Stimulated activated CD4-positive, alpha-beta T cell treated with anti-CD3 and anti-CD28 coated beads, Interleukin-4, amount 100 ng/mL, for 4 hours (primary cell): ENCODE data around the gene TNNI2.
"Not testable (repeated sequence)": the region's sequence is repeated elsewhere in the genome, so short reads cannot be mapped to it uniquely, and the experiment has no call there.

Source experiments
- DNase-seq, 2 experiments: peaks; one replicate each; pipeline ENCODE4 v3.0.0-alpha.2; 2020

TNNI2 gene

DNA sequence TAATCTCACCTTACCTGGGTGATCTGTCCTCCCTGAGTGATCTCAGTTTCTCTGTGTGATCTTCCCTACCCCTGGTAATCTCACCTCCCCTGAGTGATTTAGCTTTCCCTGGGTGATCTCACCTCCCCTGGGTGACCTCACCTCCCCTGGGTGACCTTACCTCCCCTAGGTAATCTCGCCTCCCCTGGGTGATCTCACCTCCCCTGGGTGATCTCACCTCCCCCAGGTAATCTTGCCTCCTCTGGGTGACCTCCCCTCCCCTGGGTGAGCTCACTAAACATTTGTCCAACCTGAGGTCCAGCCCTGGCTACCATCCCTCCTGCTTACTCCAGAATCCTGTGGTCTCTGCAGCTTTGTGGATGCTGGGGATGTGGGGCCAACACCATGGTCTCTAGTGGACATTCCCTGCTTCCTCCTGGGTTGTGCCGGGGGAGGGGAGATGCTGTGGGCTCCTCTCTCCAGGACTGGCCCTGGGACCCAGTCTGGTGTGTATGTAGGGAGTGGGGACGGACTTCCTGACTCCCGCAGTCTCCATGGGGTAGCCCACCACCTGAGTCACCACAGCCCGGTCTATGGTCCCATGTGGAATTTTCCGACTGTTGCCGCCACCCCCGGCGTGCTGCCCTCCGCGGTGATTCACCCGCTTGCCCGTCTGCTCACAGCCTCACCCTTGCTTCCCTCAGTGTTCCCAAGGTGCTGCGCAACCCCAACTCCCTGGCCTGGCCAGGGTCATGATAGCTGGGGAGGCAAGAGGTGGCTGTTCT lies 24.0 kb downstream of the TNNI2 start:
- DNase-seq, result no peak

DNA sequence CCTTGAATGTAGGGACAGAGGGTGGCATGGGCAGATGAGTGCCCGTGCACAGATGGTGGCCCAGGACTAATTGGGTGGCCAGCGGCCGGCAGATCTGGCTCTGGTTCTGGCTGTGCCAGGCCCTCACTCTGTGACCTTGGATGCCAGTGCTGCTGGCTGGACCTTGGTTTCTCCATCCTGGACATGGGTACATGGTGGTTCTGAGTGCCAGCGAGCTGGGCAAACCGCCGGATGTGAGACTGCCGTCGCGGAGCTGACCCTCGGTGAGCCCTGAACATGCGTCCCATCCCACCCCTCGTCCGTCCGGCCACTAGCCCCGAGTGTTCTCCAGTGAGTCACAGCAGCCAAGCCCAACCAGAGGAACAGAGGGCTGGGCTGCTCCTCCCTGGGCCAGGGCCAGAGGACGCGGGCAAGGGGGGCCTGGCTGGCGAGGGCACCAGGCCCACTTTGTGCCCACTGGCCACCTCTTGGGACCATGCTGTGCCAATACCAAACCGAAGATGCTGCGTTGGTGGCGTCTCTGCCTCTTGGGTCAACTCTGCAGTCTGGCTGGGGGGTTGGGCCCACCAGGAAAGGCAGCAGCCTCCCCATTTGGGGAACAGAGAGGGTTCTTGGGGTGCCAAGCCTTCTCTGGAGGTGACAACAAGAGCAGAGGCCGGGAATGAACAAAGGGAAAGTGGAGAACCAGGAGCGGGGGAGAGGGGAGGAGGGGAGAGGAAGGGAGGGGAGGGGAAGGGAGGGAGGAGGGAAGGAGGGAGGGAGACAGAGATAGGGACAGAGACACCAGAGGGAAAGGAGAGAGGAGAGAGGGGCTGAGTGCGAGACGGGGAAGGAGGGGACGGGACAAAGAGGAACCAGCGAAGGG lies 24.8 kb downstream of the TNNI2 start:
- no peak for DNase-seq

DNA sequence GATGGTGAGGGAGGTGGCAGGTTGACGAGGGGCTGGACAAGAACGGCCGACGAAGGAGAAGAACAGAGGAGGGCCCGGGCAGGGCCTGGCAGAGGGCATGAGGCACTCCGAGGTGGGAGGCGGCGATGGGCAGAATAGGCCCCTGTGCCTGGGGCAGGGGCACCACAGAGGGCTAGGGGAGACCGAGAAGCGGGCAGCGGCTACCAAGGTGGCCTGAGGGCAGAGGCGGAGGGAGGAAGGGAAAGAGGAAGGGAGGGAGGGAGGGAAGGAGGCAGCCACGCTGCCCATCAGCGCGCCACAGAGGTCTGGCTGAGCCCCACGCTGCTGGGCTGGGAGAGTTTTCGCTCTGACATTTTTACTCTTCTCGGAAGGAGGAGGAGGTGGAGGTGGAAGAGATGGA lies 25.4 kb downstream of the TNNI2 start:
- no peak for DNase-seq

DNA sequence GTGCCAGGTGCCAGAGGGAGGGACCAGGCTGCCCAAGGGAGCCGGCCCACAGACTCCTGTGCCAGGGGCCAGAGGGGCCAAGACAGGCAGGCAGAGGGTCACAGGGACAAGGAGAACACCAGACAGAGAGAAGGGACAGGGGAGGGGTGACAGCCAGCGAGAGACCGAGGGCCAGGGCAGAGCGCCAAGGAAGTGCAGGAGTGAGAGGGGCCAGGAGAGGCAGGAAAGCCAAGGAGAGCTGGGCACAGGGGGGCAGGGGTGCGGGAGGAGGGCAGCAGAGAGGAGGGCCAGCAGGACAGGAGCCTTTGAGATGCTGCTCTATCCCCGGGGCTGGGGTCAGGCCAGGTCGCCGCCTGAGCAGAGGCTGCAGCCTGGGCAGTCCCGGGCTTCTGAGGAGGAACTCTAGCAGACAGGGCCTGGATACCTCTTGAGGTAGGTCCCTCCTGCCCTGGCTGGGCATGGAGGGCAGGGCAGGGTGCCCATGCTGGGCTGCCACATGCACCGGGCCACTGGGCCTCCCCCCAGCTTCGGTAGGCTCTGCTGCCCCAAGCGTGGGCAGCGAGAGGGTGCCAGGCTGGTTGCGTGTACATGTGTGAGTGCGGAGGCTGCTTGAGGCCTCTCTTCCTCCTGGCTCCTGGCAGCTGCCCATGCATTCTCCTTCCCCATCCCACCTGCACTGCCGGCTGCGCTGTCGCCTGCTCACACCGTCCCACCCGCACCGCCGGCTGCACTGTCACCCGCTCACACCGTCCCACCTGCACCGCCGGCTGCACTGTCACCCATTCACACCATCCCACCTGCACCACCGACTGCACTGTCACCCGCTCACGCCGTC lies 26.3 kb downstream of the TNNI2 start:
- no peak for DNase-seq

DNA sequence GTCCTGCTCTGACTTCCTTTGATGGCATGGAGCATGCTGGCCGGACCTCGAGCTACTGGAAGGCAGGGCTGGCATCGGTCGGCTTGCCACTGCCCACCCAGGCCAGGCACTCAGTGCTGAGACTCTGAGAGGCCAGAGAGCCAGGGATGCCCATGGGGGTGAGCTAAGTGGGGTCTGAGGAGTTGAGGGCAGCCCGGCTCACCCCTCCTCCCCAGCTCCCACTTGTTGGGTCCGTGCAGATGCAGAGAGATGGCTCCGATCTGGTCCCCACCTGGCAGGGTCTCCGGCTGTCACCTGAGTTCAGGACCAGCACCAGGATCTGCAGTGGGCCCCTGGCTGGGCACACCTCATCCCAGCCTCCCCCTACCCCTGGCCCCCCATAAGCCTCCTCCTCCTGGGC lies 27.4 kb downstream of the TNNI2 start:
- DNase-seq, result no peak

DNA sequence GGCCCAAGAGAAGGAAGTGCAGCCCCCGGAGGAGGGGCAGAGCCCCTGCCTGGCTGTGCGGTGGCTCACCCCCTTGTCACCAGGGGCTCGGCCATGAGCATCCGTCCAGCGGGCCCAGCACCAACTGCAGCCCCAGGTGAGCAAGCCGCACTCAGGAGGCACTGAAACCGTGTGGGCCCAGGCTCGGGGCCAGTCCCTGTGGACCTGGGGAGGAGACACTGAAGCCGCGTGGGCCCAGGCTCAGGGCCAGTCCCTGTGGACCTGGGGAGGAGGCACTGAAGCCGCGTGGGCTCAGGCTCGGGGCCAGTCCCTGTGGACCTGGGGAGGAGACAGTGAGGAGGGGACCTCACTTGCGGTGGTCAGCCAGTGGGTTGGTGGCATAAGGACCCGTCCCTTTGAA lies 28.0 kb downstream of the TNNI2 start:
- no peak for DNase-seq

DNA sequence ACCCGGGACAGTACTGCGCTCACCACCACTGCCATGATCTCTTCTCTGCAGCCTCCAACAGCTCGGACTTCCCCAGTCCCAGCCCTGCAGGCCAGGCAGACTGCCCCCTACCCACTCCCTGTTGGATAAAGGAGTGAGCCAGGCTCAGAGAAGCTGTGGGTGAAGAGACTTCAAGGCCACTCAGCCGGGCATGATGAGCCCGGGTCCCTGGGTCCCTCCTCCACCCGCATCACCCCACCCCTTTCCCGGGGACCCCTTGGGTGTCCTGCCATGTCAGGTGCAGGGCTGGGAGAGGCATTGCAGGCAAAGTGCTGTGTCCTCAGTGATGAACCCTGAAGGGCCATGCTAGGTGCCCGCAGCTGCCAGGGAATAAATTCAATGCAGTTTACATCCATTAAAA lies 28.6 kb downstream of the TNNI2 start:
- DNase-seq, result no peak

DNA sequence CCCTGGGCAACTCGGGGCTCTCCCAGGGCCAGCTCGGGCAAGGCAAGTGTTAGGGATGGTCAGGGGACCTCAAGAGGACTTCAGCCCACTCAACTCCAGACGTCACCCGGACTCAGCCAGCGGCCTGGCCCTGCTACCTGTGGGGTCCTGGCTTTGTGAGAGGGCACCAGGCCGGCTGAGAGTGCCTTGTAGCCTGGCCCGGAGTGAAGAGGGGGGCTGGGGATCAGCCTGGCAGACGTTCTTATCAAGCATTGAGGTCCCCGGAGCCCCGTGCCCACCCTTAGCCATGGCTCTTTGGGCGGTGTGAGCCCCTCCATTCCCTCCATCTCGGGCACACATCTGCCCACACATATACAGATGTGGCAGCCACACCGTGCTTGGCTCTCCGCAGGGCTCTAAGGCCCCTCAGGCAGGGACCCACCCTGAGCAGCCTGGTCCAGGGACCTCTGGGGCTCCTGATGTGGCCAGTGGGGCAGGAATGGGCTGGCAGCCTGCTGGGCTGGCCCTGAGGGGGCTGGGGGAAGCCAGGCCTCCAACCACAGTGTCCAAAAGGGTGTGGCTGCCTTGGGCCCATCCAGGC lies 29.4 kb downstream of the TNNI2 start:
- no peak for DNase-seq

DNA sequence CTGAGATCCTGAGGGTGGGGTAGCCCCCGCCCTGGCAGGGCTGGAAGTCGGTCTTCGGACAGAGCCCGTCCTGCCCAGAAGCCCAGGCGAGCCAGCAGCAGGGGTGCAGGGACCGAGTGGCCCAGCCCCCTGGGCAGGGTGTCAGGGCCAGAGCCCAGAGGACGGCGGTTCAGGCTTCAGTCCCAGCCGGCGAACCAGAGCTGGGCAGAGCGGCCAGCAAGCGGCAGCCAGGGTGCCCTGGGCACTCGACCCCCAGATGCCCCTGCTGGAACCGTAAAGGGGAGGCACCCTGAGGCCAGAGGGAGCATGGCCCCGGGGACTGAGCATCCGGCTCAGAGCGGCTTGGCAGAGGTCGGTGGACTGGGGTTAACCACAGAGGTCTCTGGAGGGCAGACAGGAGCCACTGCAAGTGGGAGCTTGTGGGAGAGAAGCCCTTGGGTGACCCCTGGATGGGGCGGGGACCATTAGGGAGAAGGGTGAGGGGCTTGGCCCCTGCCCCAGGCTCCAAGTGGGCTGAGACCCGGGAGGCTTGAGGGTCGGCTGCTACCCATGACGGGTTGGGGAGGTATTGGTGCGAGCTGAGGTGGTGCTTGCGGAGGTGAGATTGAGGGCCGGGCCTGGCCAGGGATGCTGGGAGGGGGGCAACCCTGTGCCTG lies 30.0 kb downstream of the TNNI2 start:
- no peak for DNase-seq

DNA sequence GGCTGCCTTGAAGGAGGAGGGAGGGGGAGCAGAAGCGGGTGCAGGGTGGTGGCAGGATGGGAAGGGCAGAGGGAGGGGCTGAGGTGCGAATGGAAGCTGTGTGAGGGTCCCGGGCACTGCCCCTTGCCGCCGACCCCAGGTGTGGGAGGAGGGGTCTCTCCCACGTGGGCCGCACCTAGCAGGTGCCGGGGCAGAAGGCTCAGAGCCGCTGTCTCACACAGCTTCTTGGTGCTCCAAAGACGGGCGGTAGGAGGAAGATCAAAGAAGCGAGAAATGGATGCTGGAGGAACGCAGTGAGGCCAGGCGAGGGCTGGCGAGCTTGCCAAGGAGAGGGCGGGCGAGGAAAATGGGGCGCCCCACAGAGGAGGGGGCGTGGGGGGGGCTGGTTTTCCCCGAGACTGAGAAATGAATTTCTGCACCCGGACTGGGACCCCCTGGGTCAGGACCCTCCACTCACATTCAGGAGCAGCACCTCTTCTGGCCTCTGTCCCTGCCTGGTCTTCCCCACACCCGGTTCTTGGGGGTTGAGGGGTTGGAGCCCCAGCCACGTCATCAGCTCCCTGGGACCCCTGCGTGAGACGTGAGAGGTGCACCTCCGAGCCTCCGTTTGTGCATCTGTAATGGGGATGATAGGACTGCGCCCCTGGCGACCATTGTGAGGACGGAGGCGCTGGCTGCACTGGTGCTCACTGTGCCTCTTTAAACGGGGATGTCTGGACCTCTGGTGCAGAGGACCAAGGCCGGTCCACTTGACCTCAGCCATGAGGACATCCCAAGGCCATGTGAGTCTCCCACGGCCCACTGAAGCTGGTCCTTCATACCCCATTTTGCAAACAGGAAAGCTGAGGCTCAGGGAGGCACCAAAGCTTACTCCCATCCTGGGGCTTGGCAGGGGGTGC lies 30.9 kb downstream of the TNNI2 start:
- no peak for DNase-seq

DNA sequence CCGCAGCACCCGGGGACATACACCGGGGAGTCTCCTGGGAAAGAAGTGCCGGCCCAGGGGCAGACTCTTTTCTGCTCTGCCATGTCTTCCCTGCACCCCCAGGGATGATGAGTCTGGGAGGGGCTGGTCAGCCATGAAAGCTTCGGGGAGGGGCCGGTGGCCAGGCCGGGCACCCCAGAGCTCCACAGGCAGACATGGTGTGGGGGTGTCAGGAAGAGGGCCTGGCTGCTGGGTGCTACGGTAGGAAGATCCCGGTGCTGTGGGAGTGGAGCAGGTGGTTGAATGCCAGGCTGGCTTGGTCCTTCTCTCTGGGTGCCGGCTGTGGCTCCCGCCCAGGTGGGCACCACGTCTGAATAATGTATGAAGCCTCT lies 31.5 kb downstream of the TNNI2 start:
- DNase-seq, result no peak

DNA sequence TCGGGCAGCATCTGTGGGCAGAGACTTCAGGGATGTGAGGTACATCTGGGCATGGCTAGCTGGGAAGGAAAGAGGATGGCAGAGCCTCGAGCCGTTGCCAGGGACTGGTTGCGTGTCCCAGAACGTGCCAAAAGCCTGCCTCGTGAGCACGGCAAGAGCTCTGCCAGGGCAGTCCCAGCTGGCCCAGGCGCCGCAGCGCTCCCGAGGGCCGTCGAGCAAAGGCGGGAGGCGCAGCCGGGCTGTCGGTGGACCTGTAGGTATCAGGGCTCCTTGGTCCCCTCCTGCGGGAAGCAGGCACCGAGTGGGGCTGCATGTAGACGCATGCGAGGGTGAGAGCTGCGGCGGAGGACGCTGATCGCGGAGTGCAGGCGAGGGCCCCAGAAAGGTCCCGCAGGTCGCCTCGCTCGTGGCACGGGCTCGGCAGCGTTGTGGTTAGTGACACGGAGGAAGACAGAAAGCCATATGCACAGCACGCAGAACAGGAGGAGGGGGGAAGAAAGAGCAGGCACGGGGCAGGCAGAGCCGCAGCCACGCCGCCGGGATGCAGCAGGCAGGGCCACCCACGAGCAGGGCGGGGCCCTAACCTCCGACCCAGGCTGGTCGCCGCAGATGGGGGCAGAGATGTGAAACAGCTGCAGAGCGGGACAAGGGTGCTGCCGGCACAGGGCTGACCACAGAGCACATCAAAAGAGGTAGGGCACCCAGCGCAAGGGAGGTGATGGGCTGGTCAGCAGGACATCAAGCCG lies 32.1 kb downstream of the TNNI2 start:
- DNase-seq, result no peak

DNA sequence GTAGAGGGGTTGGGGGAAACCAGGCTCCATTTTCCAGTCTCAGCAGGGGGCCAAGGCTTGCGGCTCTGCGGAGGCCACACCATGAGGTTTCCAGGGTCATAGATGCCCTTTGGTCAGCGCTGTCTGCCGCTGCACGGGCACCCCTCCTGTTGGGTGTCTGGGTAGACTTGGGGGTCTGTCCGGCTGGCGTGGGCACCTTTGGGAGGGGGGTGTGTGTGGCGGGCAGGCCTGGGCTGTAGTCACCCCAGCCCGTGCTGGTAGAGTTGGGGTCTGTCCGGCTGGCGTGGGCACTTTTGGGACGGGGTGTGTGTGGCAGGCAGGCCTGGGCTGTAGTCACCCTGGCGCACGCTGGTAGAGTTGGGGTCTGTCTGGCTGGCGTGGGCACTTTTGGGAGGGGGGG lies 32.8 kb downstream of the TNNI2 start:
- no peak for DNase-seq

DNA sequence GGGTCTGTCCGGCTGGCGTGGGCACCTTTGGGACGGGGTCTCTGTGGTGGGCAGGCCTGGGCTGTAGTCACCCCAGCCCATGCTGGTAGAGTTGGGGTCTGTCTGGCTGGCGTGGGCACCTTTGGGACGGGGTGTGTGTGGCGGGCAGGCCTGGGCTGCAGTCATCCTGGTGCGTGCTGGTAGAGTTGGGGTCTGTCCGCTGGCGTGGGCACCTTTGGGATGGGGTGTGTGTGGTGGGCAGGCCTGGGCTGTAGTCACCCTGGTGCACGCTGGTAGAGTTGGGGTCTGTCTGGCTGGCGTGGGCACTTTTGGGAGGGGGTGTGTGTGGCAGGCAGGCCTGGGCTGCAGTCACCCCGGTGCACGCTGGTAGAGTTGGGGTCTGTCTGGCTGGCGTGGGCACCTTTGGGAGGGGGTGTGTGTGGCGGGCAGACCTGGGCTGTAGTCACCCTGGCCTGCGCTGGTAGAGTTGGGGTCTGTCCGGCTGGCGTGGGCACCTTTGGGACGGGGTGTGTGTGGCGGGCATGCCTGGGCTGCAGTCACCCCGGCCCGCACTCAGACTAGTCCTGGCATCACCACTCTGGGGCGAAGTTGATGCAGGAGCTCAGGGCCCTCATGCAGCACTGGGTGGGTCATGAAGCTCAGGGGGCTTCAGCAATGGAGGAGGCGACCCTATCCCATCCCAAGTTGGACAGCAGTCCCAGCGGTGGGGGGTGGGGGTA lies 33.6 kb downstream of the TNNI2 start:
- no peak for DNase-seq

DNA sequence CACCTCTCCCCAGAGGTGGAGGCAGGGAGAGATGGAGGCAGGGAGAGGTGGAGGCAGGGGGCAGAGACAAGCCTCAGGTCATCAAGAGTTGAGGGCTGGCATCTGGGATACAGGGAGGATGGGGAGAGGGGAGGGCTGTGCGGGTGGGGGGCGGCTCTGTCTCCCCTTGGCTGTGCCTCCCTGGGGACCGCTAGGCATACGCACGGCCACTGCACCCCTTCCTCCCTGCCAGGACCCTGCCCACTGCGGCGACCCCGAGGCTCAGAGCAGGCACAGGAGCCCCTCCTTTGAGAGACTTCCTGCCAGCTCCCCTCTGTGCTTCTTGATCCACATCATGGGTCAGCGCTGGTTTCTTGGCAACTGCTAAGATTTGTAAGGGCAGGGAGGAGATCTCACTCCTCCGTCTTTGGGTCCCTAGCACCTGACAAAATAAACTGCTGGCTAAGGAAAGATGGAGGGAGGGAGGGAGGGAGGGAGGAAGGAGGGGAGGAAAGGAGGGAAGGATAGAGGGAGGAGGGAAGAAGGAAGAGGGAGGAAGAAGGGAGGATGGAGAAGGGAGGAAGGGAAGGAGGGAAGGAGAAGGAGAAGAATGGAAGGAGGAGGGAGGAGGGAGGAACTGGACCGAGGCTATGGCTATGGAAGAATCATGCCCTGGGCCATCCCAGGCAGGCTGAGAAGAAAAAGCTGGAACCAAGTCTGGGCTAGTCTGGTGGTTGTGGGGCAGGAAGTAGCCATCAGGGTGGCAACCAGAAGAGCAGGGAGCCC lies 34.4 kb downstream of the TNNI2 start:
- DNase-seq, result no peak

DNA sequence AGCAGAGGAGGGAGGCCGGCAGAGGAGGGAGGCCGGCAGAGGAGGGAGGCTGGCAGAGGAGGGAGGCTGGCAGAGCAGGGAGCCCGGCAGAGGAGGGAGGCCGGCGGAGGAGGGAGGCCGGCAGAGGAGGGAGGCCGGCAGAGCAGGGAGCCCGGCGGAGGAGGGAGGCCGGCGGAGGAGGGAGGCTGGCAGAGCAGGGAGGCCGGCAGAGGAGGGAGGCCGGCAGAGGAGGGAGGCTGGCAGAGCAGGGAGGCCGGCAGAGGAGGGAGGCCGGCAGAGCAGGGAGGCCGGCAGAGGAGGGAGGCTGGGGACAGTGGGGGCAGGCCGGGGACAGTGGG lies 35.0 kb downstream of the TNNI2 start:
- DNase-seq, result not testable (repeated sequence)

DNA sequence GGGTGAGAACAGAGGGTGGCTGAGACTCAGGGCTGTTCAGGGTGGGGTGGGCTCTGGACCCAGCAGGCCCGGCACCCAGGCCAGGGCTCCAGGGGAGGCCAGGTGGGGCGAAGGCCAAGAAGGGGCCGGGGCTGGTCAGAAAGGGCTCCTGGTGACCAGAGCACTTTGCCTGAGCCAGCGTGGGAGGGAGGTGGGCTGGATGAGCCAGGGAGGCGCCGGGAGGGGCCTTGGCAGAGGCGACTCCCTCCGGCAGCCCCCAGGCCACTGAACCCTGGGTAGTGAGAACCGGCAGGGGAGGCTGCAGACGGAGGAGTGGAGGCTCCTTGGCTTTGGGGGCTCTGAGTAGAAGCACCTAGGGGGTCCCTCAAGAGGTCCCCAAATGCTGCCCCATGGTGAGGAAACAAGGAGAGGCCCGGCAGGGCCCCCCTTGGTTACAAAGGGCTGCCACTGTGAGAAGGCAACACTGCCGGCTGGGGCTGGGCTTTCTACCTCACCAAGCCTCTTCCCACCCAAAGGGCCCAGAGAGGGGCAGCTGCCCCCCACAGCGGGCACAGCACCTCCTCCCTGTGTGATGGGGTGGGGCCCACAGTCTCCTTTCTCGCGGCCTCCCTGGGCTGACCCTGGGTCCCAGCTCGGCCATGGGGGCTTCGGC lies 35.8 kb downstream of the TNNI2 start:
- not testable (repeated sequence) for DNase-seq

DNA sequence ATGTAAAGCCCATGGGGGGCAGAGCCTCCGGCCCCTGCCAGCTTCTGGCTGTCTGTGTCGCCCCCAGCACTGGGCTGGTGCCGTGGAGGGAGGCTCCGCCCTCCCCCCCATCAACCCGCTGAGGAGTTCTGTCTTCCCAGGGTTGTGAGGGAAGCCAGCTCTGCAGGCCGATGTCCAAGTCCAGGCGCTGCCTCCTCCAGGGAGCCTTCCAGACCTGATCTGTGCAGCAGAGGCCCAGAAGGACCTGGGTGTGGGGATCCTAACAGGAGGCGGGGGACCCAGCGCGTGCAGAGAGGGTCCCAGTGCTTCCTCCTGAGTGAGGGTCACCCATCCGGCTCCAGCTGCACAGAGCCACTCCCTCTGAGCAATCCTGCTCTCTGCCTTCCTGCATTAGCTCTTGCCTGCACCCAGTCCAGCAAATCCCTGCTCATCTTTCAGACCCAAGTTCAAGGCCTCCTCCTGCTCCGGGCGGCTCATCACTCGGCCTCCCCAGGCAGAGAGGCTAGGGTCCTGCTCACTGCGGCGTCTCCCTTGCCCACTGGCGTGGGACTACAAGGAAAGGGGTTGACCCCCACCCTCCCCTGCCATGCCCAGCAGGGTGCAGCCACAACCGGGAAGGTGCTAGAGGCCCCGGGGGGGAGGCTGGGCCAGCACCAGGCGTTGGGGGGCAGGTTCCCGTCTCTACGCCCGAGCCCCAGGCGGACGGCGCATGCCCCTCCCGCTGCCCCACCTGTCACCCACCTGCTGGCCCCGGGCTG lies 36.5 kb downstream of the TNNI2 start:
- no peak for DNase-seq
